Ovary (tissue), 3 donors: ENCODE data around the gene HIVEP3.

Experiments used
- CTCF ChIP-seq, 3 donors: fragments of 450-650 bp in 2 of 3; fragments of 200-600 bp in 1 of 3; IDR thresholded peaks; one replicate each; pipeline versions ENCODE4 v1.5.1 to v1.8.0; 2016 to 2022; ENCODE audit warnings: antibody characterized with exemption in 3 of 3, mild to moderate bottlenecking in 1 of 3
- EP300 ChIP-seq: sonication (generic); formaldehyde crosslinking; IDR thresholded peaks from one replicate; pipeline ENCODE4 v1.6.1; 2017; ENCODE audit warnings: antibody characterized with exemption
- POLR2A ChIP-seq: fragments of 450-650 bp; IDR thresholded peaks from one replicate; pipeline ENCODE4 v1.6.1; 2017; ENCODE audit warnings: antibody characterized with exemption, mild to moderate bottlenecking, moderate library complexity
- donor health status: DM: no; HTN: no; CAD: no.

DNA sequence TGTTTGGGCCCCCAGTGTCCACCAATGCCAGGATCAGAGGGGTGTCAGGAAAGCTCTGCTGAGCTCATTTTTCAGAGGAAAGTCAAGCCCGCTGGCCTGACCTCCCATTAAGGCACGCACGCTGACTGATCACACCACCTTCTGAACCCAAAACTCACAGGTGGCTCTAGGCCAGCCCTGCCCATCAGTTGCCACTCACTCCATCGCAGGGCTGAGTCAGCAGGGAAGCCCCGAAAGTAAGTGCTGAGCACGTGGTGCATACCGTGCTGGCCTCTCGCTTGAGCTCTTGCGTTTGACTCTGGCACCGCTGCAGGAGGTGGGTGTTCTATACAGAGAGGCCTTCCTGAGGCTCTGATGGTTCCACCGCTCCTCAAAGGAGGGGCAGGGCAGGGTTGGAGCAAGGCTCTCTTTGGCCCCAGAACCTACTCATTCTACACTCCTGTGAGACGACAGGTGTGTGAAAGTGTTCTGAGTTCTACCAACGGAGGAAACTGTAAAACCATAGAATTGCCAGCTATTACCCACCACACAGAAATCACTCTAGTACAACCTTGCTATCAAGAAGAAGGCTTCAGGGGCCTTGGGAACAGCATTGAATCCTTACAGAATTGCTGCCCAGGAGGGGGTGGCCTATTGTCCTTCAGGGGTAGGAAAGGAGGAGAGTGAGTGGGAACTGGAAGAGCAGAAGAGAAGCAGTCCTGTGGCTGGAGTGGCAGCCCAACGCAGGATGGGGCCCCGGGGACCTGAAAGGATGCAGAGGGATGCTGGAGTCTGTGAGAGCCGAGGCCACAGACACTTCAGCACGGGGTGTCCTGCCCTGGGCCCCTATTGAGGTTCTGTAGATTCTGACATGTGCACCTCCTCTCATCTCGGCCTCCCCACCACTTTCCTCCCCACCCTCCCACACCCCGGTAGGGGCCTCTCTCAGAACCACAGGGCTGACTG, 219.5 kb downstream of the HIVEP3 start:
- TF ChIP-seq POLR2A (no peak), CTCF (IDR thresholded peaks at IDR 0.05) (no peak), EP300 (no peak)
